Lower leg skin (tissue), 3 donors: Measurements from ENCODE around the gene PHLDA2.

Source experiments
- CTCF ChIP-seq, 3 donors: fragments of 450-650 bp; IDR thresholded peaks; one replicate each; pipeline ENCODE4 v1.5.1; 2016; ENCODE audit warnings: antibody characterized with exemption in 3 of 3, mild to moderate bottlenecking in 3 of 3, moderate library complexity in 2 of 3
- POLR2A ChIP-seq, 2 donors: fragments of 450-650 bp; IDR thresholded peaks; one replicate each; pipeline ENCODE4 v1.6.1; 2016 to 2017; ENCODE audit warnings: antibody characterized with exemption in 2 of 2, mild to moderate bottlenecking in 1 of 2, moderate library complexity in 1 of 2

GRCh38 chr11:2927851-2928604, 1.2 kb downstream of the PHLDA2 start:
- TF ChIP-seq POLR2A (IDR thresholded peaks at IDR 0.05), result no peak
- TF ChIP-seq CTCF (IDR thresholded peaks at IDR 0.05), result no peak
